H9 (cell line): Measurements from ENCODE around the gene CERS6. TPM values are rescaled to one million over a fixed set of nuclear protein-coding genes. Genes with fewer than 3 reads are reported as not detected.
A peak's percentile ranks its signal among the peaks of the same experiment; 100 is the strongest.

Experiments
- DNase-seq: peaks from one replicate; pipeline ENCODE4 v3.0.0-alpha.2; 2017
- H2AFZ ChIP-seq: one replicate; pipeline ENCODE4 v1.6.1; 2013; ENCODE audit warnings: mild to moderate bottlenecking, low read length, control low read depth, moderate library complexity
- H2AK5ac ChIP-seq: 2 replicates; pipeline ENCODE4 v1.6.1; 2013; ENCODE audit warnings: low read length, control low read depth, mixed read lengths; ENCODE audit not compliant: insufficient read length
- H2BK120ac ChIP-seq: one replicate; pipeline ENCODE4 v1.6.1; 2013; ENCODE audit warnings: low read depth, mild to moderate bottlenecking, low read length, control low read depth, inconsistent platforms; ENCODE audit not compliant: poor library complexity, severe bottlenecking
- H2BK12ac ChIP-seq: 2 replicates; pipeline ENCODE4 v1.6.1; 2013; ENCODE audit warnings: low read length, control low read depth, mixed read lengths, low read depth; ENCODE audit not compliant: insufficient read length
- H2BK15ac ChIP-seq: 2 replicates; pipeline ENCODE4 v1.6.1; 2013; ENCODE audit warnings: low read depth, low read length, control low read depth
- H2BK20ac ChIP-seq: one replicate; pipeline ENCODE4 v1.6.1; 2013; ENCODE audit warnings: low read depth, mild to moderate bottlenecking, low read length, control low read depth, inconsistent platforms; ENCODE audit not compliant: poor library complexity, severe bottlenecking
- H2BK5ac ChIP-seq: 2 replicates; pipeline ENCODE4 v1.6.1; 2013; ENCODE audit warnings: low read length, control low read depth, mixed read lengths; ENCODE audit not compliant: insufficient read length
- H3K14ac ChIP-seq: 2 replicates; pipeline ENCODE4 v1.6.1; 2013; ENCODE audit warnings: low read length, control low read depth; ENCODE audit not compliant: insufficient read depth
- H3K18ac ChIP-seq: 2 replicates; pipeline ENCODE4 v1.6.1; 2013; ENCODE audit warnings: low read depth, mild to moderate bottlenecking, mixed read lengths, low read length, control low read depth; ENCODE audit not compliant: insufficient read length
- H3K23ac ChIP-seq: 2 replicates; pipeline ENCODE4 v1.6.1; 2013; ENCODE audit warnings: low read length, control low read depth, mixed read lengths, low read depth; ENCODE audit not compliant: insufficient read length
- H3K23me2 ChIP-seq: 2 replicates; pipeline ENCODE4 v1.6.1; 2013; ENCODE audit warnings: low read depth, mild to moderate bottlenecking, mixed read lengths, low read length, control low read depth; ENCODE audit not compliant: insufficient read length, poor library complexity, severe bottlenecking
- H3K27ac ChIP-seq: 2 replicates; pipeline ENCODE4 v1.5.1; 2013; ENCODE audit warnings: low read length, control low read depth, mixed read lengths, low read depth; ENCODE audit not compliant: insufficient read length
- H3K27me3 ChIP-seq: 2 replicates; pipeline ENCODE4 v1.6.1; 2013; ENCODE audit warnings: low read length, control low read depth, inconsistent platforms; ENCODE audit not compliant: insufficient read depth
- H3K4ac ChIP-seq: 2 replicates; pipeline ENCODE4 v1.6.1; 2013; ENCODE audit warnings: low read depth, mild to moderate bottlenecking, control low read depth, inconsistent platforms, low read length, moderate library complexity
- H3K4me1 ChIP-seq: 2 replicates; pipeline ENCODE4 v1.6.1; 2013; ENCODE audit warnings: low read length, control low read depth, inconsistent platforms; ENCODE audit not compliant: insufficient read depth
- H3K4me2 ChIP-seq: 2 replicates; pipeline ENCODE4 v1.6.1; 2013; ENCODE audit warnings: low read length, control low read depth, mixed read lengths; ENCODE audit not compliant: insufficient read length, insufficient read depth
- H3K56ac ChIP-seq: 2 replicates; pipeline ENCODE4 v1.6.1; 2013; ENCODE audit warnings: low read depth, mild to moderate bottlenecking, mixed read lengths, low read length, control low read depth; ENCODE audit not compliant: insufficient read length
- H3K79me1 ChIP-seq: 2 replicates; pipeline ENCODE4 v1.6.1; 2013; ENCODE audit warnings: low read depth, mild to moderate bottlenecking, moderate library complexity, low read length, control low read depth, inconsistent platforms; ENCODE audit not compliant: insufficient read depth, poor library complexity, severe bottlenecking
- H3K79me2 ChIP-seq: 2 replicates; pipeline ENCODE4 v1.6.1; 2013; ENCODE audit warnings: low read length, control low read depth, inconsistent platforms; ENCODE audit not compliant: insufficient read depth
- H3K9ac ChIP-seq: 2 replicates; pipeline ENCODE4 v1.6.1; 2013; ENCODE audit warnings: low read length, control low read depth, mixed read lengths; ENCODE audit not compliant: insufficient read length; ENCODE audit errors: extremely low read depth
- H3K9me3 ChIP-seq: one replicate; pipeline ENCODE4 v1.6.1; 2013; ENCODE audit warnings: low read depth, low read length, inconsistent platforms; ENCODE audit not compliant: control insufficient read depth
- H3T11ph ChIP-seq: one replicate; pipeline ENCODE4 v1.6.1; 2013; ENCODE audit warnings: mild to moderate bottlenecking, low read length, control low read depth, inconsistent platforms
- H4K20me1 ChIP-seq: one replicate; pipeline ENCODE4 v1.6.1; 2013; ENCODE audit not compliant: control insufficient read depth, insufficient read length, insufficient read depth
- H4K5ac ChIP-seq: 2 replicates; pipeline ENCODE4 v1.6.1; 2013; ENCODE audit warnings: low read depth, mild to moderate bottlenecking, mixed read lengths, low read length, control low read depth; ENCODE audit not compliant: insufficient read length
- H4K8ac ChIP-seq: replicated peaks from 2 replicates; pipeline ENCODE4 v1.6.1; 2013; ENCODE audit warnings: low read length, control low read depth, mixed read lengths, low read depth; ENCODE audit not compliant: insufficient read length
- H4K91ac ChIP-seq: 2 replicates; pipeline ENCODE4 v1.6.1; 2013; ENCODE audit warnings: low read depth, mild to moderate bottlenecking, moderate library complexity, mixed read lengths, low read length, control low read depth; ENCODE audit not compliant: insufficient read length
- H3K27ac Mint-ChIP-seq, 3 experiments: 2 replicates in 2 of 3; 3 replicates in 1 of 3; pipeline ENCODE4 v1.8.0; 2020 to 2021; ENCODE audit warnings: mixed read lengths in 3 of 3, mild to moderate bottlenecking in 1 of 3, moderate library complexity in 1 of 3
- H3K27me3 Mint-ChIP-seq: 2 replicates; pipeline ENCODE4 v1.8.0; 2021; ENCODE audit warnings: low read depth, mild to moderate bottlenecking, moderate library complexity, mixed read lengths
- H3K36me3 Mint-ChIP-seq, 3 experiments: 2 replicates in 2 of 3; 3 replicates in 1 of 3; pipeline ENCODE4 v1.8.0; 2020 to 2021; ENCODE audit warnings: low read depth in 3 of 3, mixed read lengths in 3 of 3; ENCODE audit not compliant: insufficient read depth in 1 of 3
- H3K4me1 Mint-ChIP-seq, 2 experiments: 2 replicates each; pipeline ENCODE4 v1.8.0; 2020; ENCODE audit warnings: mixed read lengths in 2 of 2
- H3K4me3 Mint-ChIP-seq, 2 experiments: 2 replicates in 1 of 2; 3 replicates in 1 of 2; pipeline ENCODE4 v1.8.0; 2020 to 2021; ENCODE audit warnings: mild to moderate bottlenecking in 2 of 2, mixed read lengths in 2 of 2, moderate library complexity in 1 of 2
- H3K9me3 Mint-ChIP-seq, 2 experiments: 2 replicates in 1 of 2; 3 replicates in 1 of 2; pipeline ENCODE4 v1.8.0; 2020; ENCODE audit warnings: mild to moderate bottlenecking in 2 of 2, mixed read lengths in 2 of 2, moderate library complexity in 1 of 2
- WGBS: extraction: QIAGEN DNeasy Blood & Tissue Kit; methylation state at CpG from one replicate; pipeline ENCODE4 v1.1.7; 2013; ENCODE audit warnings: missing lambda C conversion rate, low lambda C conversion rate, mixed read lengths; ENCODE audit not compliant: insufficient read length; ENCODE audit errors: extremely low coverage; 5-methylcytosine and 5-hydroxymethylcytosine counted together
- total RNA-seq: library from RNA; stranded (reverse); gene quantifications from 2 replicates; pipeline ENCODE4 v1.2.1, GENCODE V29; 2021
- TF ChIP-seq, protein P1 (sequence below): fragments of 200-600 bp; sonication (generic); conservative IDR thresholded peaks from 3 replicates; pipeline ENCODE4 v1.8.0; 2021; ENCODE audit warnings: antibody characterized with exemption, mild to moderate bottlenecking

The CERS6 gene
- total RNA-seq, 1 experiment from 2014 or later: 17.7 TPM

DNA sequence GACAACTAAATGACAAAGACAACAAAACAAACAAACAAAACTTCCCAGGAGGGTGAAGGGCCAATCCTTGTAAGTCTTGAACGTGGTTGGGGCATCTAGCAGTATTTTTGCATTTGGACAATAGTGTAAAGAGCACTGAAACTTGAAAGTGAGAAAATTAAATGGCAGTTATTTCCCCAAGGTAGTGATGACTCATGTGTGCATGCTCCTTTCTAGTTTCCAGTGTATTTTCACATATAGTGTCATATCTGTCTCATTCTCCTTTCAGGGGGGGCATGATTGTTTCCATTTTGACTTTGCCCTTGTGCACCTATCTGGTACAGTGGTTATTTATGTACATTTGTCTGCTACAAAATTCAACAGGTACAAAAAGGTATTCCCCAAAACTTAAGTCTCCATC is 39.5 kb downstream of the CERS6 start:
- Histone ChIP-seq H3T11ph (no peak overlapping the region), H3K4ac (no peak overlapping the region), H3K79me1 (peaks cover 2% of the 10 kb centered on the region), H4K20me1 (no peaks in the 10 kb centered on the region), H3K9ac (no peak overlapping the region), H3K4me1 (peaks cover 2% of the 10 kb centered on the region; the same call in 1 of the 2 replicates), H2BK5ac (no peak overlapping the region), H3K4me2 (no peak overlapping the region), H3K14ac (no peak overlapping the region), H2BK12ac (no peak overlapping the region), H4K91ac (no peak overlapping the region), H3K56ac (no peak overlapping the region), H4K8ac (no peak overlapping the region), H2BK20ac (no peak overlapping the region), H3K23me2 (no peaks in the 10 kb centered on the region), H4K5ac (no peak overlapping the region), H3K18ac (no peak overlapping the region), H3K79me2 (peaks cover 1% of the 10 kb centered on the region; the same call in 1 of the 2 replicates), H3K27me3 (no peaks in the 10 kb centered on the region), H2BK120ac (no peak overlapping the region), H3K23ac (no peak overlapping the region), H2BK15ac (no peak overlapping the region), H2AK5ac (no peak overlapping the region), H2AFZ (no peak overlapping the region), H3K9me3 (no peaks in the 10 kb centered on the region), H3K27ac (no peak overlapping the region)
- peak overlapping the region in 1 of 3 experiments; percentile 57; a peak in 2 of 7 replicates for H3K27ac Mint-ChIP-seq
- H3K9me3 Mint-ChIP-seq: peaks cover 0 to 4% of the 10 kb centered on the region in 2 experiments; a peak in 2 of 5 replicates
- no peaks in the 10 kb centered on the region for H3K27me3 Mint-ChIP-seq
- H3K36me3 Mint-ChIP-seq: peaks cover 0 to 16% (median 11%) of the 10 kb centered on the region in 3 experiments; a peak in 5 of 7 replicates
- no CpG with 5 or more reads among the region's 1 CpG for WGBS
- TF ChIP-seq, protein P1, sequence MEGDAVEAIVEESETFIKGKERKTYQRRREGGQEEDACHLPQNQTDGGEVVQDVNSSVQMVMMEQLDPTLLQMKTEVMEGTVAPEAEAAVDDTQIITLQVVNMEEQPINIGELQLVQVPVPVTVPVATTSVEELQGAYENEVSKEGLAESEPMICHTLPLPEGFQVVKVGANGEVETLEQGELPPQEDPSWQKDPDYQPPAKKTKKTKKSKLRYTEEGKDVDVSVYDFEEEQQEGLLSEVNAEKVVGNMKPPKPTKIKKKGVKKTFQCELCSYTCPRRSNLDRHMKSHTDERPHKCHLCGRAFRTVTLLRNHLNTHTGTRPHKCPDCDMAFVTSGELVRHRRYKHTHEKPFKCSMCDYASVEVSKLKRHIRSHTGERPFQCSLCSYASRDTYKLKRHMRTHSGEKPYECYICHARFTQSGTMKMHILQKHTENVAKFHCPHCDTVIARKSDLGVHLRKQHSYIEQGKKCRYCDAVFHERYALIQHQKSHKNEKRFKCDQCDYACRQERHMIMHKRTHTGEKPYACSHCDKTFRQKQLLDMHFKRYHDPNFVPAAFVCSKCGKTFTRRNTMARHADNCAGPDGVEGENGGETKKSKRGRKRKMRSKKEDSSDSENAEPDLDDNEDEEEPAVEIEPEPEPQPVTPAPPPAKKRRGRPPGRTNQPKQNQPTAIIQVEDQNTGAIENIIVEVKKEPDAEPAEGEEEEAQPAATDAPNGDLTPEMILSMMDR: no peak
- H3K4me1 Mint-ChIP-seq: peaks cover 36 to 43% of the 10 kb centered on the region in 2 experiments
- H3K4me3 Mint-ChIP-seq: no peak overlapping the region
- no peak for DNase-seq
